GM23338 (cell line): ENCODE results near the gene DHRSX. TPM values are rescaled to one million over a fixed set of nuclear protein-coding genes. Genes with fewer than 3 reads are reported as not detected.

Experiments used
- ATAC-seq: fragments of 200-7000 bp; cut with Tn5 transposase; 3 replicates; pipeline ENCODE4 v1.9.1; 2020
- DNase-seq: peaks from one replicate; pipeline ENCODE4 v3.0.0-alpha.2; 2015; ENCODE audit warnings: low spot score
- H2AFZ ChIP-seq: fragments of 200-600 bp; sonication (generic); 2 replicates; pipeline ENCODE4 v1.8.0; 2016; ENCODE audit warnings: antibody characterized with exemption, mild to moderate bottlenecking, moderate library complexity
- H3F3A ChIP-seq: fragments of 200-600 bp; sonication (generic); replicated peaks from 2 replicates; pipeline ENCODE4 v1.8.0; 2017; ENCODE audit warnings: antibody characterized with exemption, mixed run types, low read depth
- H3K27ac ChIP-seq: fragments of 200-600 bp; sonication (generic); 2 replicates; pipeline ENCODE4 v1.6.1; 2016; ENCODE audit warnings: low read depth
- H3K27me3 ChIP-seq: fragments of 200-600 bp; sonication (generic); 2 replicates; pipeline ENCODE4 v1.8.0; 2016; ENCODE audit warnings: mild to moderate bottlenecking, mixed run types, moderate library complexity; ENCODE audit not compliant: insufficient read depth
- H3K36me3 ChIP-seq: fragments of 200-600 bp; sonication (generic); 2 replicates; pipeline ENCODE4 v1.8.0; 2016; ENCODE audit warnings: mild to moderate bottlenecking; ENCODE audit not compliant: insufficient read depth
- H3K4me1 ChIP-seq: fragments of 200-600 bp; sonication (generic); 2 replicates; pipeline ENCODE4 v1.8.0; 2016; ENCODE audit warnings: mild to moderate bottlenecking, moderate library complexity; ENCODE audit not compliant: insufficient read depth
- H3K4me2 ChIP-seq: fragments of 200-600 bp; sonication (generic); 2 replicates; pipeline ENCODE4 v1.7.1; 2017; ENCODE audit warnings: mixed run types
- H3K4me3 ChIP-seq: fragments of 200-600 bp; sonication (generic); 2 replicates; pipeline ENCODE4 v1.6.1; 2016; ENCODE audit warnings: mixed run types
- H3K79me2 ChIP-seq: fragments of 200-600 bp; sonication (generic); replicated peaks from 2 replicates; pipeline ENCODE4 v1.8.0; 2017; ENCODE audit warnings: mild to moderate bottlenecking; ENCODE audit not compliant: insufficient read depth
- H3K9me2 ChIP-seq: fragments of 200-600 bp; sonication (generic); 2 replicates; pipeline ENCODE4 v1.8.0; 2017; ENCODE audit not compliant: insufficient read depth
- H4K20me1 ChIP-seq: fragments of 200-600 bp; sonication (generic); replicated peaks from 2 replicates; pipeline ENCODE4 v1.8.0; 2017; ENCODE audit warnings: mild to moderate bottlenecking; ENCODE audit not compliant: insufficient read depth
- H3K27ac Mint-ChIP-seq: 2 replicates; pipeline ENCODE4 v1.8.0; 2020; ENCODE audit warnings: inconsistent platforms, mild to moderate bottlenecking, moderate library complexity, mixed read lengths
- H3K27me3 Mint-ChIP-seq: 3 replicates; pipeline ENCODE4 v1.8.0; 2022; ENCODE audit warnings: low read depth, mild to moderate bottlenecking, moderate library complexity, mixed read lengths, inconsistent platforms; ENCODE audit not compliant: insufficient read depth, poor library complexity
- H3K36me3 Mint-ChIP-seq: 3 replicates; pipeline ENCODE4 v1.8.0; 2021; ENCODE audit warnings: low read depth, mild to moderate bottlenecking, inconsistent platforms, moderate library complexity, mixed read lengths
- H3K4me1 Mint-ChIP-seq: 3 replicates; pipeline ENCODE4 v1.8.0; 2020; ENCODE audit warnings: mild to moderate bottlenecking, inconsistent platforms, mixed read lengths
- H3K4me3 Mint-ChIP-seq: 3 replicates; pipeline ENCODE4 v1.8.0; 2021; ENCODE audit warnings: moderate library complexity, mild to moderate bottlenecking, inconsistent platforms, mixed read lengths
- H3K9me3 Mint-ChIP-seq: 3 replicates; pipeline ENCODE4 v1.8.0; 2020; ENCODE audit warnings: moderate library complexity, mild to moderate bottlenecking, inconsistent platforms, mixed read lengths
- CREB1 ChIP-seq: fragments of 250-450 bp; sonication (Bioruptor Pico); IDR thresholded peaks from 2 replicates; pipeline ENCODE4 v1.5.0; 2020; ENCODE audit warnings: low read depth, mild to moderate bottlenecking, moderate library complexity
- CTCF ChIP-seq, 2 experiments: fragments of 200-600 bp in 1 of 2; sonication (generic) in 1 of 2; conservative IDR thresholded peaks; 2 replicates each; pipeline versions ENCODE4 v1.5.1 to v1.6.1; 2016 to 2017; ENCODE audit warnings: antibody characterized with exemption in 2 of 2, low read depth in 2 of 2, mild to moderate bottlenecking in 2 of 2, moderate library complexity in 1 of 2
- EZH2 ChIP-seq: fragments of 200-600 bp; sonication (generic); IDR thresholded peaks from one replicate; pipeline ENCODE4 v1.8.0; 2017; ENCODE audit warnings: antibody characterized with exemption, mild to moderate bottlenecking, low read depth; ENCODE audit not compliant: unreplicated experiment
- POLR2AphosphoS5 ChIP-seq: IDR thresholded peaks from 2 replicates; pipeline ENCODE4 v1.6.1; 2016; ENCODE audit warnings: antibody characterized with exemption, low read depth
- STAT1 ChIP-seq: IDR thresholded peaks from one replicate; pipeline ENCODE4 v1.6.1; 2016; ENCODE audit warnings: antibody characterized with exemption; ENCODE audit not compliant: unreplicated experiment
- ZNF114 ChIP-seq: fragments of 250-450 bp; sonication (Bioruptor Pico); IDR thresholded peaks from 2 replicates; pipeline ENCODE4 v1.5.0; 2020; ENCODE audit warnings: mild to moderate bottlenecking, moderate library complexity
- ZNF331 ChIP-seq: fragments of 250-450 bp; sonication (Bioruptor Pico); IDR thresholded peaks from 2 replicates; pipeline ENCODE4 v1.5.0; 2020; ENCODE audit warnings: low read depth, mild to moderate bottlenecking, moderate library complexity
- polyA plus RNA-seq: library from polyadenylated mRNA; unstranded; fragments of >200 nt; fragmentation: Nextera tagmentation; extraction: Ambion mirVana; gene quantifications from 2 replicates; pipeline ENCODE4 v1.2.1, GENCODE V29; 2016
- total RNA-seq: library from RNA; depleted of rRNA; stranded (reverse); fragments of >200 nt; shearing (Covaris generic); gene quantifications from 2 replicates; pipeline ENCODE4 v1.2.3, GENCODE V29; 2014

The DHRSX gene
- total and polyA plus RNA-seq, 2 experiments from 2014 or later, result 33.9 to 43.0 TPM

DNA sequence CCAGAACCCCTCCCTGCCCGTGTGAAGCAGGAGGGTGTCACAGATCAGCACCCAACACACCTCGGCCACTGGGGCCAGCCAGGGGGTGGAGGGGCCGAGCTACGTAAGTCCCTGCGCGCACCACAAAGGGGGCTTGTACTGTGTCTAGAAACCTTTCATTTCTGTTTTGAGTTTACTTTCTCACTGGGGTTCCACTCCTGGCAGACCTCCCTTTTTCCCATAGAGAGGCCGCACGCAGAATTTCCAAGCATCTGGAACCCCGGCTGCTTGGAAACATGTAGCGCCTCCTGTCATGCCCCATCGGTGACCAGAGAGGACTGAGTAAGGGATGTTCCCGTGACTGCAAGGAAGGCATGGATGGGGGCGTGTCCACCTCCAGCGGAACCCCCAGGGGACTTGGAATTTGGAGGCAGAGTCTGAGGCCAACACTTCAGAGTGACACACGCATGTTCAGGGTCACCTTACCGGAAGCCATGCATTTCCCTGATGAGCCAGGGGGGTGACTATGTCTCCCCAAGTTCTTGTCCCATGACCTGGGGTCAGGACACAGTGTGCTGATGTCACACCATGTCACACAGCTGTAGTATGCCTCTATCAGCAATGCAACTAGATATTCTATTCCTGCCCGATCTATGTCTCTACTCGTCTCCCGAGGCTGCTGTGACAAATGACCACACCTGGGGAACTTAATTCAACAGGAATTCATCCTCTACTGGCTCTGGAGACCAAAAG is 105.3 kb downstream of the DHRSX start:
- Histone ChIP-seq H3K27ac (peak overlapping the region; percentile 72), H3K4me1 (0 out of 2 replicates have a peak, but pooled peaks cover 3% of the 10 kb centered on the region), H3K27me3 (no peaks in the 10 kb centered on the region), H2AFZ (no peak overlapping the region), H3K4me3 (no peak overlapping the region), H3F3A (no peaks in the 10 kb centered on the region), H4K20me1 (no peaks in the 10 kb centered on the region; the same call in 1 of the 2 replicates), H3K9me2 (no peaks in the 10 kb centered on the region), H3K4me2 (no peak overlapping the region), H3K36me3 (peaks cover 12% of the 10 kb centered on the region), H3K79me2 (peaks cover 9% of the 10 kb centered on the region)
- no peak for TF ChIP-seq ZNF114
- TF ChIP-seq ZNF331 (CRISPR knock-in tag), result no peak
- TF ChIP-seq EZH2, result no peak
- TF ChIP-seq STAT1, result no peak
- TF ChIP-seq CREB1 (CRISPR knock-in tag), result no peak
- no peak for TF ChIP-seq POLR2AphosphoS5
- DNase-seq (no peak), ATAC-seq (peak; percentile 19; the same call in 1 of the 3 replicates)
- Mint-ChIP-seq H3K27ac (peak overlapping the region; percentile 37; the same call in 1 of the 2 replicates), H3K9me3 (peaks cover 17% of the 10 kb centered on the region), H3K27me3 (peaks cover 4% of the 10 kb centered on the region), H3K4me1 (peaks cover 4% of the 10 kb centered on the region), H3K36me3 (peaks cover 28% of the 10 kb centered on the region), H3K4me3 (no peak overlapping the region)

DNA sequence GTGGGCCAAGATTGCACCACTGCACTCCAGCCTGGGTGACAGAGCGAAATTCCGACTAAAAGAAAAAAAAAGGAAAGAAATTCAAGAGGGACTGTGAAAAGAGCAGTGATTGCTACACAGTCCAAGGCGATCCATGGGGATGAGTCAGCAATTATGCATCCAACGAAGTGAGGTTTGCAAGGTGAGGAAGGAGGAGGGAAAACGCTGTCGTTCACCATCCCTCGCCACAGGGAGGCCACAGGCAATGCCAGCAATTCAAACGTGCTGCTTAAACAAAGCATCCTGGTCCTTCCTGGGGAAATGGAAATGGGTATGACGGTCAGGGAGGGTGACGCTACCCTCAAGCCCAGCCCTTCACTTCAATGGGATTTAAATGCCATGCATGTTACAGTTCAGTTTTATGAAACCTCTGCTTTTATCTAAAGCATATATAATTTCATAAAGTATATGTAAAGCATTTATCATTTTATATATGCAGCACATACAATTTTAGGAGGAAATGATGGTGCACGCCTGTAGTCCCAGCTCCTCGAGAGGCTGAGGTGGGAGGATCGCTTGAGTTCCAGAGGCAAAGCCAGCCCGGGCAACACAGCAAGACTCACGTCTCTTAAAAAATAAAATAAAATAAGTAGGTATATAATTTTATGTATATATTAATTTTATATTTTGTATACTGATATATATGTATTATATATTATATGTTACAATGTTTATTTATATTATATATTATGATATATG is 108.7 kb downstream of the DHRSX start:
- peak; percentile 85 for DNase-seq
- 0 out of 2 replicates have a peak, but pooled peaks cover 3% of the 10 kb centered on the region for H3K4me1 ChIP-seq
- Mint-ChIP-seq H3K27me3 (peaks cover 4% of the 10 kb centered on the region), H3K9me3 (peaks cover 25% of the 10 kb centered on the region), H3K4me3 (no peak overlapping the region), H3K27ac (peak overlapping the region; percentile 48; the same call in 1 of the 2 replicates), H3K4me1 (no peaks in the 10 kb centered on the region; the same call in none of the 3 replicates), H3K36me3 (peaks cover 57% of the 10 kb centered on the region)
- ATAC-seq, result peak; percentile 59
- no peak overlapping the region for H3K27ac ChIP-seq
- no peak overlapping the region for H3K4me3 ChIP-seq
- no peak overlapping the region for H2AFZ ChIP-seq
- peaks cover 1% of the 10 kb centered on the region for H3K79me2 ChIP-seq
- H3K36me3 ChIP-seq, result peaks cover 12% of the 10 kb centered on the region
- H4K20me1 ChIP-seq, result no peaks in the 10 kb centered on the region; the same call in 1 of the 2 replicates
- no peaks in the 10 kb centered on the region for H3K9me2 ChIP-seq
- H3K27me3 ChIP-seq, result no peaks in the 10 kb centered on the region
- TF ChIP-seq CTCF (conservative IDR thresholded peaks at IDR 0.05; ENCODE audit: low read depth in 2 of 2) (no peak; a peak in 1 of 4 replicates), POLR2AphosphoS5 (no peak), ZNF114 (no peak), EZH2 (no peak)
- H3F3A ChIP-seq, result no peaks in the 10 kb centered on the region
- no peak overlapping the region for H3K4me2 ChIP-seq
